Subcutaneous adipose tissue (tissue), 4 donors: ENCODE measurements around the gene ANKLE1. TPM values are rescaled to one million over a fixed set of nuclear protein-coding genes. Genes with fewer than 3 reads are reported as not detected.

Experiments used
- total RNA-seq, 4 donors: library from RNA; depleted of rRNA; stranded (reverse); fragments of >200 nt; gene quantifications; one replicate each; pipeline ENCODE4 v1.1.0, GENCODE V29; 2016
- TF ChIP-seq, protein P1 (sequence below): fragments of 450-650 bp; IDR thresholded peaks from one replicate; pipeline ENCODE4 v1.5.1; 2016; ENCODE audit warnings: low read depth, mild to moderate bottlenecking, control low read depth, antibody characterized with exemption, moderate library complexity

Gene ANKLE1
- total RNA-seq, 4 donors from 2014 or later, result 0.22 to 0.51 TPM; not detected in 2

DNA sequence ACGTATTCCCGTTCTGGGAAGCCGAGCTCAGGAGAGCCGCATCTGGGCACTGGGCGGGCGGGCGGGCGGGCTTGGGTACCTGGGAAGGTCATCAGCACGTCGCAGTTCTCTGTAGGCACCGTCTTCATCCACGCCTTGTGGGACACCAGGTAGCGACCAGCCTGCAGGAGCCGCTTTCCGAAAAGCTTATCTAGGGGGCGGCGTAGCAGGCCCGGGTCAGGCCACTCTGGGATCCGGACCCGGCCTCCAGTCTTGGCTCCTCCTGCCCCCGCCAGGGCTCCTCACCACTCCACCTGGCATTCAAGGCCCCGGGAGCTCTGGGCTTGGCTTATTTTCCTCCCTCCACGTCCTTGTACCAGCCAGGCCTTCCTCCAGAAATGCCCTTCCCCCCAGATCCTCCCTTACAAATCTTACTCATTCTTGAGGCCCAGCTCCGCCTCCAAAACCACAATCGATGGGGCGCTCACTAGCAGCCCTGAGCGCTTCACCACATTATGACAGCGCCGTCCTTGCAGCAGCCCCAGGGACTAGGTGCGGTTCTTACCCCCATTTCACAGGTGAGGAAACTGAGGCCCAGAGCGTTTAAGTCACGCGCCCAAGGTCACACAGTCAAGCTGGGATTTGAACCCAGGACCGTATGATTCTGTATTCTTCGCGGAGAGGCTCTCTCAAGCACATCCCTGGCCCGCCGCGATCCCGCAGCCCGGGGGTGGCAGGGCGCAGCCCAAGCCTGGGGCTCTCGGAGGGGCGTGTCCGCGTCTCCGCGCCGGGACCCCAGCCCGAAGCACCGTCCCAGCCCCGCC lies 52.1 kb downstream of the ANKLE1 start:
- TF ChIP-seq, protein P1, sequence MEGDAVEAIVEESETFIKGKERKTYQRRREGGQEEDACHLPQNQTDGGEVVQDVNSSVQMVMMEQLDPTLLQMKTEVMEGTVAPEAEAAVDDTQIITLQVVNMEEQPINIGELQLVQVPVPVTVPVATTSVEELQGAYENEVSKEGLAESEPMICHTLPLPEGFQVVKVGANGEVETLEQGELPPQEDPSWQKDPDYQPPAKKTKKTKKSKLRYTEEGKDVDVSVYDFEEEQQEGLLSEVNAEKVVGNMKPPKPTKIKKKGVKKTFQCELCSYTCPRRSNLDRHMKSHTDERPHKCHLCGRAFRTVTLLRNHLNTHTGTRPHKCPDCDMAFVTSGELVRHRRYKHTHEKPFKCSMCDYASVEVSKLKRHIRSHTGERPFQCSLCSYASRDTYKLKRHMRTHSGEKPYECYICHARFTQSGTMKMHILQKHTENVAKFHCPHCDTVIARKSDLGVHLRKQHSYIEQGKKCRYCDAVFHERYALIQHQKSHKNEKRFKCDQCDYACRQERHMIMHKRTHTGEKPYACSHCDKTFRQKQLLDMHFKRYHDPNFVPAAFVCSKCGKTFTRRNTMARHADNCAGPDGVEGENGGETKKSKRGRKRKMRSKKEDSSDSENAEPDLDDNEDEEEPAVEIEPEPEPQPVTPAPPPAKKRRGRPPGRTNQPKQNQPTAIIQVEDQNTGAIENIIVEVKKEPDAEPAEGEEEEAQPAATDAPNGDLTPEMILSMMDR, result no peak

DNA sequence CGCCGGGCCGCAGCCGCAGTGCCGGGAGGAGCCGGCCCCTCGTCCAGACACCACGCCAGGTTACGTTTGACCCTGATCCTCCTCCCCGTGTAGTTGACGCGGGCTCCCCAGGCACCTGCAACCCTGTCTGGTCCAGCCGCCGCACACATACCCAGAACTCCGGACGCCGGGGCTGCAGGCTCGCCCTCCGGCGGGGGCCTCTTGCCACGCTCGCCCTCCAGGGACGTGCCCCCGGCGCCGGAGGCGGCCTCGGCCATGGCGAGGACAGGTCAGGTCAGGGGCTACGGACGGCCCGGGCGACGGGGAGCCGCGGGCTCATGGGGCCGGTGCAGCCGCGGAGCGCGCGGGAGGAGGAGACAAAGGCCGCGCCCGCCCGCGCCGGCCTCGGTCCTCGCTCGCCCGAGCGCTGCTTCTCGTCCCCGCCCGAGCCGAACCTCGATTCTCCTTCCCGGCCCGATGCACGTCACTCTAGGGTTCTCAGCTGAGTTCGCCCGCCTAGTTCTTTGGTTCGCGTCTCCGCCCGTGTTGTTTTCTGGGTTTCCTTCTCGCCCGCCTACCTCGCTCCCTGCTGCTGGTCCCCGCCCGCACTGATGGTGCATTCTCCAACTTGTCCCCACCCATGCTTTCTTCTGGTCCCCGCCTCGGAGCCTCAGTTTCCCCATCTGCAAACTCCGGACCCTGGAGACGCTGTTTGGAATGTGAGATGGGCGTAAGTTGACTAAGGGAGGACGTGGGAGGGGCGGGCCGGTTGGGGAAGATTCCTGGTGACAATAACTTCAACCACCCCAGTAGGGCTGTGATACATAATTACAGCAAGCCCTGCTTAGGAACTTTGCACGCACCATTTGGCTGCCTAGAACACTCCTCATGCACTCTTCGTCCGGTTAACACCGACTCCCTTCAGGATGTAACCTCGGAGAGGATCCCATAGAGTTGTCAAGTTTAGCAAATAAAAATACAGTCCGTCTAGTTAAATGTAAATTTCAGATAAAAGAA lies 53.0 kb downstream of the ANKLE1 start, which contains the start of gene ANO8:
Gene ANO8, minus strand, starts transcription at position 442 of the 996 bp plus-strand sequence. Its CDS starts 185 bp downstream, at position 257.
- TF ChIP-seq, protein P1, result no peak

DNA sequence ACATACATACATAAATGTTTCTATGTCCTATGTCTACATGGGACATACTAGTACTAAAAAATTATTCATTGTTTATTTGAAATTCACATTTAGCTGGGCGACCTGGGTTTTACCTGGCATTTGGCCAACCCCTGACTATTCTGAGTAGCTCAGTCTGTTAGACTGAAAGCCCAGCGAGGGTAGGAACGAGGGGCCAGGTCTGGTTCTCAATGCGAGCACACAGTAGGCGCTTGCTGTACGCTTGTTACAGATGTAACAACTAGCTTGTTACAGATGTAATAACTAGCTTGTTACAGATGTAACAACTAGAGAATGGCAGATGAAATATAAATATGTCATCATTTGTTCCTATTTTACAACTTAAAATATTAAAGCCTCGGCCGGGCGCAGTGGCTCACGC lies 53.9 kb downstream of the ANKLE1 start:
- TF ChIP-seq, protein P1, result no peak

Other genes with a start within 250 kb of the ANKLE1 start
- gene HAUS8, start 206.4 kb upstream of the ANKLE1 start, total RNA-seq, result 1 to 10 TPM; 3.3 to 6.5 (median 4.8) TPM
- 100 to 1,000 TPM in 1 of 4 donors, 10 to 100 TPM in 3; 72.0 to 158 (median 82.8) TPM for gene MYO9B, start 206.1 kb upstream of the ANKLE1 start, total RNA-seq
- gene USE1, start 66.5 kb upstream of the ANKLE1 start, total RNA-seq, result 10 to 100 TPM; 20.5 to 31.3 (median 29.2) TPM
- gene OCEL1, start 55.7 kb upstream of the ANKLE1 start, total RNA-seq, result 10 to 100 TPM in 2 of 4 donors, 1 to 10 TPM in 2; 8.8 to 16.2 (median 12.0) TPM
- 10 to 100 TPM in 2 of 4 donors, 1 to 10 TPM in 2; 7.1 to 47.7 (median 10.7) TPM for gene NR2F6, start 36.0 kb upstream of the ANKLE1 start, total RNA-seq
- gene USHBP1, start 17.2 kb upstream of the ANKLE1 start, total RNA-seq, result 10 to 100 TPM in 1 of 4 donors, 1 to 10 TPM in 3; 3.4 to 39.9 (median 4.8) TPM
- 10 to 100 TPM; 49.6 to 60.6 (median 54.7) TPM for gene BABAM1, start 14.5 kb upstream of the ANKLE1 start, total RNA-seq
- 10 to 100 TPM in 2 of 4 donors, 1 to 10 TPM in 2; 6.2 to 17.5 (median 12.1) TPM for gene ABHD8, start 21.5 kb downstream of the ANKLE1 start, total RNA-seq
- 100 to 1,000 TPM; 117 to 211 (median 135) TPM for gene MRPL34, start 24.0 kb downstream of the ANKLE1 start, total RNA-seq
- gene DDA1, start 27.7 kb downstream of the ANKLE1 start, total RNA-seq, result 10 to 100 TPM in 2 of 4 donors, 1 to 10 TPM in 2; 4.6 to 23.5 (median 9.5) TPM
- gene ANO8, start 53.0 kb downstream of the ANKLE1 start, total RNA-seq, result 10 to 100 TPM in 1 of 4 donors, 1 to 10 TPM in 3; 5.4 to 30.3 (median 7.5) TPM
- 10 to 100 TPM in 3 of 4 donors, 1 to 10 TPM in 1; 8.6 to 32.2 (median 14.6) TPM for gene GTPBP3, start 55.7 kb downstream of the ANKLE1 start, total RNA-seq
- gene PLVAP, start 95.4 kb downstream of the ANKLE1 start, total RNA-seq, result 100 to 1,000 TPM in 1 of 4 donors, 10 to 100 TPM in 3; 22.6 to 220 (median 82.6) TPM
- gene CCDC194, start 112.3 kb downstream of the ANKLE1 start, total RNA-seq, result not detected
- gene BST2, start 123.7 kb downstream of the ANKLE1 start, total RNA-seq, result 100 to 1,000 TPM in 2 of 4 donors, 10 to 100 TPM in 2; 61.5 to 153 (median 92.1) TPM
- gene MVB12A, start 138.1 kb downstream of the ANKLE1 start, total RNA-seq, result 10 to 100 TPM; 45.6 to 61.7 (median 54.3) TPM
- gene TMEM221, start 166.8 kb downstream of the ANKLE1 start, total RNA-seq, result under 1 TPM in 3 of 4 donors, not detected in 1; 0.34 to 0.66 (median 0.49) TPM
- 1 to 10 TPM in 2 of 4 donors, not detected in 2; 1.3 to 2.1 TPM for gene NXNL1, start 179.0 kb downstream of the ANKLE1 start, total RNA-seq
- gene SLC27A1, start 188.6 kb downstream of the ANKLE1 start, total RNA-seq, result 10 to 100 TPM; 15.0 to 66.5 (median 36.6) TPM
- 100 to 1,000 TPM in 1 of 4 donors, 10 to 100 TPM in 3; 43.7 to 107 (median 65.2) TPM for gene PGLS, start 229.7 kb downstream of the ANKLE1 start, total RNA-seq